GM19452 (cell line): ENCODE data around the gene SIK2.

Source experiments
- ATAC-seq: cut with Tn5 transposase; IDR thresholded peaks from one replicate; pipeline ENCODE4 v1.9.1; 2021; ENCODE audit not compliant: unreplicated experiment

SIK2 gene

GRCh38 chr11:111581341-111581740 is 20.9 kb upstream of the SIK2 start:
- ATAC-seq, result no peak

- ATAC-seq, result no peak
Measured at GRCh38 chr11:111582163-111582562, 20.1 kb upstream of the SIK2 start.

GRCh38 chr11:111582881-111583280 is 19.4 kb upstream of the SIK2 start:
- no peak for ATAC-seq

GRCh38 chr11:111585371-111585770 is 16.9 kb upstream of the SIK2 start:
- ATAC-seq, result no peak

GRCh38 chr11:111586388-111586831 is 15.8 kb upstream of the SIK2 start:
- no peak for ATAC-seq

- ATAC-seq, result no peak
Measured at GRCh38 chr11:111589114-111589513, 13.1 kb upstream of the SIK2 start.

GRCh38 chr11:111589886-111590499 is 12.3 kb upstream of the SIK2 start:
- no peak for ATAC-seq

- no peak for ATAC-seq
Measured at GRCh38 chr11:111591187-111591960, 10.9 kb upstream of the SIK2 start.

- ATAC-seq, result no peak
Measured at GRCh38 chr11:111592491-111592890, 9.8 kb upstream of the SIK2 start.

GRCh38 chr11:111596319-111596718 is 5.9 kb upstream of the SIK2 start:
- ATAC-seq, result no peak

GRCh38 chr11:111598148-111598547 is 4.1 kb upstream of the SIK2 start:
- ATAC-seq, result no peak

GRCh38 chr11:111598559-111598958 is 3.7 kb upstream of the SIK2 start:
- ATAC-seq, result no peak

GRCh38 chr11:111601636-111601978 is 642 bp upstream of the SIK2 start:
- peak; percentile 4 for ATAC-seq

GRCh38 chr11:111602865-111603610 is 789 bp downstream of the SIK2 start:
- ATAC-seq, result no peak

GRCh38 chr11:111603611-111604130 is 1.4 kb downstream of the SIK2 start:
- ATAC-seq, result no peak

GRCh38 chr11:111604392-111605009 is 2.3 kb downstream of the SIK2 start:
- ATAC-seq, result no peak

GRCh38 chr11:111605681-111606080 is 3.4 kb downstream of the SIK2 start:
- ATAC-seq, result no peak

GRCh38 chr11:111606986-111607385 is 4.7 kb downstream of the SIK2 start:
- no peak for ATAC-seq

GRCh38 chr11:111607751-111608150 is 5.5 kb downstream of the SIK2 start:
- no peak for ATAC-seq

- ATAC-seq, result no peak
Measured at GRCh38 chr11:111612224-111612623, 10.0 kb downstream of the SIK2 start.

GRCh38 chr11:111617286-111617685 is 15.0 kb downstream of the SIK2 start:
- ATAC-seq, result no peak
